T-helper 2 cell (primary cell): Measurements from ENCODE around the gene PLEKHA7.
"Not testable (repeated sequence)": the region's sequence is repeated elsewhere in the genome, so short reads cannot be mapped to it uniquely, and the experiment has no call there.

Experiments
- DNase-seq, 5 experiments: peaks; one replicate each; pipeline versions ENCODE4 v3.0.0 to v3.0.0-alpha.2; 2012 to 2022

PLEKHA7 gene

GRCh38 chr11:17005646-17006045, 8.6 kb downstream of the PLEKHA7 start:
- DNase-seq = no peak

- DNase-seq = no peak
These were observed 9.6 kb downstream of the PLEKHA7 start for GRCh38 chr11:17004486-17005148.

GRCh38 chr11:17003426-17003825, 10.8 kb downstream of the PLEKHA7 start:
- no peak for DNase-seq

GRCh38 chr11:17002543-17002942, 11.7 kb downstream of the PLEKHA7 start:
- no peak for DNase-seq

GRCh38 chr11:17001806-17002205, 12.4 kb downstream of the PLEKHA7 start:
- DNase-seq = no peak

- no peak for DNase-seq
These were observed 13.2 kb downstream of the PLEKHA7 start for GRCh38 chr11:17000987-17001386.

GRCh38 chr11:17000253-17000652, 14.0 kb downstream of the PLEKHA7 start:
- DNase-seq = not testable (repeated sequence)

GRCh38 chr11:16999116-16999515, 15.1 kb downstream of the PLEKHA7 start:
- no peak for DNase-seq

- no peak for DNase-seq
These were observed 16.6 kb downstream of the PLEKHA7 start for GRCh38 chr11:16997624-16998023.

GRCh38 chr11:16993495-16993894, 20.7 kb downstream of the PLEKHA7 start:
- no peak for DNase-seq

- no peak for DNase-seq
These were observed 21.4 kb downstream of the PLEKHA7 start for GRCh38 chr11:16992846-16993245.

- DNase-seq = no peak
These were observed 24.7 kb downstream of the PLEKHA7 start for GRCh38 chr11:16989554-16989953.

GRCh38 chr11:16987205-16987568, 27.0 kb downstream of the PLEKHA7 start:
- no peak for DNase-seq

- peak in 3 of 5 experiments; percentile 2 to 74 (median 68) for DNase-seq
These were observed 27.6 kb downstream of the PLEKHA7 start for GRCh38 chr11:16986434-16987204.

- no peak for DNase-seq
These were observed 28.9 kb downstream of the PLEKHA7 start for GRCh38 chr11:16985297-16985696.

- DNase-seq = no peak
These were observed 30.0 kb downstream of the PLEKHA7 start for GRCh38 chr11:16984229-16984628.

- DNase-seq = no peak
These were observed 31.4 kb downstream of the PLEKHA7 start for GRCh38 chr11:16982809-16983208.

- DNase-seq = no peak
These were observed 31.9 kb downstream of the PLEKHA7 start for GRCh38 chr11:16982256-16982671.

GRCh38 chr11:16981651-16982194, 32.5 kb downstream of the PLEKHA7 start:
- DNase-seq = no peak

- DNase-seq = no peak
These were observed 34.3 kb downstream of the PLEKHA7 start for GRCh38 chr11:16979703-16980622.

- DNase-seq = no peak
These were observed 36.3 kb downstream of the PLEKHA7 start for GRCh38 chr11:16977994-16978315.

GRCh38 chr11:16977136-16977993, 36.8 kb downstream of the PLEKHA7 start:
- DNase-seq = no peak
